HuH-7 (cell line): ENCODE measurements around the gene ADAM19.

Experiments used
- DNase-seq: peaks from one replicate; pipeline ENCODE4 v3.0.0; 2011; ENCODE audit warnings: low spot score

ADAM19 gene

DNA sequence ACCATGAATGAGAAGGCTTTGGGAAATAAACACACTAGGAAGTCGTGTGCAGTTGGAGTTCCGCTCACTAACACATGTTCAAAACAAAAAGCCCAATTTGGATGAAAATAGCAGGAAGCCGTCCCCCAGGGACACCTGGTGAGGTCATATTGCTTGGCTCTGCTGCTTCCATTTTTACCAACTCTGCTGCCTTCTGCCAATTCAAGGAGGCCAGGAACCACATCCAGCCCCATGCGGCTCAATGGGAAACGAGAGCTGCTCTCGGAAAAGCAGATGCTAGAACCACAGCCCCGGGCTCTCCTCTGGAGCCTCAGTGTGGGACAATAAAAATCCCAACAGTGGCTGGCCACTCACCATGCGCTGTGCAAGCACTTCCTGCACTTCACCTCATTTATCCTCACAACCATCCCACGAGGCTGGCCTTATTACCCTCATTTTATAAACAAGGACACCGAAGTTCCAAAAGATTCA lies 13.4 kb downstream of the ADAM19 start:
- DNase-seq: no peak

DNA sequence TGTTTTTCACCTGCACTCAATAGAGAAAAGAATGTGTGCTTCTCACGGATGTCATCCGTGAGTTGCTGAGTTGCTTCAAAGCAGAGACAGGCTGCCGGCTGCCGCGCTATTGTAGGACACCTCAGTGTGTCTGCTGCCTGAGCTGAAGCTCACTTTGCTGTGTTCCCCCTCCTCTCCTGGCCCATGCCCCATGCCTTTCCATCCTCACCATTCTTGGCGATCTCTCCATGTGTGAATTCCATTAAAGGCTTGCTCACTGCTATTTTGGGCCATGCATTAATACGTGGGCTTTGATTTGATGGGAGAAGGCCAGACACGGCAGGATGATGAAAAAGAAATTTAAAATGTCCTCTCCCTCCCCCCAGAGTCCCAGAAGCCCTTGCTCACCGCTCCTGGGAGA lies 14.5 kb downstream of the ADAM19 start:
- DNase-seq: no peak

GRCh38 chr5:157559301-157559700 lies 16.3 kb downstream of the ADAM19 start:
- DNase-seq: no peak

DNA sequence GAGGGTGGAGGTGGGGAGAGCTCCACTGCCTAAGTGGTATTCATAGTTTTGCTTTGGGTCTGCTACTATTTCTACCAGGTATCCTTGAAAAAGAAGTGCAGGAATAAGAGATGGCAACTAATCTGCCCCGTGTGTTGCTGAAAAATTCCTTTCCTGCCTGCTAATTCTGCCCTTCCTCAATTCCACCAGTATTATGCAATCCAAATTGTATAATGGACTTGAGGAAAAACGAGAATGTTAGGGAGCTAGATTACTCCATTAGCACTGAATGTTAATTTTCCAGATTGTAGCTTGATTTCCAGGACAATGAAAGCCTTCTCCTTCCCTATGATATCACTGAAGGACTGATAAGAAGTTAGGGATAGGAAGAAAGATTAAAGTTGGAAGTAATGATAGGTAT lies 16.9 kb downstream of the ADAM19 start:
- no peak for DNase-seq

GRCh38 chr5:157558041-157558595 lies 17.5 kb downstream of the ADAM19 start:
- DNase-seq: no peak

DNA sequence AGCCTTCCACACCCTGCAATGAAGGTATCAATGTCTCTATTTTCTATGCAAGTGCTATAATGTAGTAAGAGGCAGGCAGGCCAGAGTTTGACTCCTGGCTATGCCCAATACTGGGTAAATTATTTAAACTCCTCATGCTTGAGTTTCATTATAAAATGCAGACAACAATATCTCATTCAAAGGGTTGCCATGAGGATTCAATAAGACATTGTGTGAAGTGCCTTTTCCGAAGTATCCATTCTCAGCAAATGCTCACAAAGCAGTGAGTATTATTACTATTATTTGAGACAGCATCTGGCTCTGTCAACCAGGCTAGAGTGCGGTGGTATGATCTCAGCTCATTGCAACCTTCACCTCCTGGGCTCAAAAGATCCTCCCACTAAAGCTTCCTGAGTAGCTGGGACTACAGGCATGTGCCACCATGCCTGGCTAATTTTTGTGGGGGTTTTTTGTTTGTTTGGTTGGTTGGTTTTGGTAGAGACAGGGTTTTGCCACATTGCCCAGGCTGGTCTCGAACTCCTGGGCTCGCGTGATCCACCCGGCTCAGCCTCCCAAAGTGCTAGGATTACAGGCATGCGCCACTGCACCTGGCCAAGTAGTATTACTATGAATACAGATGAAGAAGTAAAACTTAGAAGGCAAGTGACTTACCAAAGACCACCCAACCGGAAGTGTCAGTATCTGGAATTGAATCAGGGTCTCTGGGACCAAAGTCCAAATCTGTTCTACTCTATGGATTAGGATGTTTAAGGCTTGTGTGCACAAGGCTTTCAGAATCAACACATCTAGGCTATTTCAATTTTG lies 18.8 kb downstream of the ADAM19 start:
- DNase-seq: no peak

GRCh38 chr5:157555037-157555640 lies 20.4 kb downstream of the ADAM19 start:
- no peak for DNase-seq

DNA sequence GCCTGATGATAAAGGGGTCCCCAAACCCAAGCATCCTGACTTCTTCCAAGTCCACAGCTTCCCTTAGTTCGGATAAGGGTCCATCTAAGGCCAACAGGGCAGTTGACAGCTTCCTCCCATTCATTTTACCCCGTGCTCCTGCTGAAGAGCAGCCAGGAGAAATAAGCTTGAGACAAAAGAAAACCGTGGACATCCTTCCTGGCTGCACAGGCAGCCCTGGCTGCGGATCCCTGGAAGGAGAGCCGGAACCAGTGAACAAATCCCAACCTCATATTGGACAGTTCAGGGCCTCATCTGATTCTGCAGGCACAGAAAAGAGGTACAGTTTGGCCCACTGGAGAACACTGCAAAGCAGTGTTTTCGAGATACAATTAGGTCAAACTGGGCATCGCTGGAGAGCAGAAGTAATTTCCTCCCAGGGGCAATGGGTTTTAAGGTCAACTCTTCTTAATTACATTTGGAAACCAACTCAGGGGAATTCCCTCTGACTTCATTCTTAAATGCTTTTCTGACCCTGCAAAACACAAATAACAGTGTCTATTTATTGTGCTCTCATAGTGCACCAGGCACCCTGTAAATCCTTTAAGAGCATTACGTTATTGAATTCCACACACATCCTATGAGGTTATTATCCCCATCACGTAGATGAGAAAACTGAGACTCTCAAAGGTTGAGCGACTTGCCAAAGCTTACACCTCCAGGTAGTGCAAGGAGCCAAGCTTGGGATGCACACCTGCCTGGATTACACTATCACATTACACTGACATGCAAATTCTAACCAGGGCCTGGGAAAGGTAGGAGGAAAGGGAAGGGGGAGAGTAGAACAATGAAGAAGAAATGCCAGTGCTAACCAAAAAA lies 21.2 kb downstream of the ADAM19 start:
- no peak for DNase-seq

- no peak for DNase-seq
These were observed 22.9 kb downstream of the ADAM19 start for GRCh38 chr5:157552650-157553049.

- DNase-seq: no peak
These were observed 24.9 kb downstream of the ADAM19 start for GRCh38 chr5:157550663-157551062.

GRCh38 chr5:157549954-157550549 lies 25.5 kb downstream of the ADAM19 start:
- DNase-seq: no peak

DNA sequence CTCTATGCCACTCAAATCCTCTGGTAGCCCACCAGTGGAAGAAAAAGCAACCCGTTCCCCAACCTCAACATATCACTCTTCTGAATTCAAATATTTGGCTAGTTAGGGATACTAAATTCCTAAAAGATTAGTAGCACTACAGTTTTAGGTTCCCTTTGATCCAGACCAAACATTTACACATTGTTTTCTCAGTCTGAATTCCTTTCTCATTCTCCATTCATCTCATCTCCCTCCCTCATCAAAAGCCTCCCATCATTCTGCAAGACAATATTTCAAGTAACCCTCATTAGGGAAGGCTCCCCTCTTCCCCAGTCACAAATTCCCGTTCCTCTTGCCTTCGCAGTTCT lies 26.3 kb downstream of the ADAM19 start:
- DNase-seq: no peak

DNA sequence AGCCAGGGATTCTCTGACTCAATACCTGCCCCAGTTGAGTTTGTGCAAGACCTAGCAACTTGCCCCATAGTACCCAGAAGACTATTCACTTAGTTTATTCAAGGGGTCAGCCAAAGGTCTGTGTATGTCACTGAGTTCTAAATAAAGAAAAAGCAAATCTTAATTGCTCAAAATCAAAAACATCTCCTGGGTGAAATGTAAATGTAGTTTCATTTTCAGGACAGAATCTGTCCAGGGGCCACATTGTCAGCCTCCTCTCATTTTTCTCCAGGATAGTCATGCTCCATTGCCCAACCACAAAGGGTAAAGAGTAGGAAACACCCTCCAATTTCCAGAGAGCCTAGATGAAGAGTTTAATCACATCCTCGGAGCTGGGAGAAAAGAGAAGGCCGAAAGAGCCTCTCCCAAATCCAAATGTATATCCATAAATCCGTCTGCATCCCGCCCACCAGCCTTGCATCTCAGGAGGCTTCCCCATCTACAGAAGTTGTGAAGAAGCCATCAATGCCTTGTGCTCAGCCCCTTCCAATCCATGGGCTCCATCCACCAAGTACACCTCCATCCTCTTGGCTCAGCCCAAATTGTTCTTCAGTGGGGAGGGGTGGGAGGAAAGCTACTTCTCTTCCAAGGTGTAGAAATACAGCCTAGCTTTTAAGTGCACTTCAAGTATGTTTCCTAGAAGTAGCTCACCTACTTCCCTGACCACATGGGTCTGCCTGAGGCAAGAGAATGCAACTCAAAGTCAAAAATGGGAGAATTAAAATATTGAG lies 26.9 kb downstream of the ADAM19 start:
- DNase-seq: no peak

DNA sequence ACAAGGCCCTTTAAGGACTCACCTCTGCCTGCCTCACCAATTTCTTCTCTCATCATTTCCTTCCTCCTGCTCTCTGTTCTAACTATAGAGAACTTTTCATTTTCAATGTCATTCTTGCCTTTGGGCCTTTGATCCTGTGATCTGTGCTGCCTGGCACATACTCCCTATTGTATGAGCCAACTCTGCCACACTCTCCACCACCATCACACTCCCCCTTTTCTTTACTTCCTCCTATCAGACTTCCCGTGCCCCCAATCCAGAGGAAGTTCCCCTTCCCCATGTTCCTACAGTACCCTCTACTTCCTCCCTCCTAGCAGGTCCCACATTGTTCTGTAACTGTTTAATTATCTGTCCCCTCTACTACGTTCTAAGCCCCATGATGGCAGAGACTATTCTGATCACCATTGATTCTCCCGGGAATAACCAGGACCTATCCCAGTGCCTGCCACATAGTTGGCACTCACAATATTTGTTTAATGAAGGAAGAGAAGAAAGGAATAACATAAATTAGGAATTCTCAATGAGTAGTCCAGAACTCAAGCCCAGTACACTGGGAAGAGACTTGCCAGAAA lies 27.5 kb downstream of the ADAM19 start:
- no peak for DNase-seq

DNA sequence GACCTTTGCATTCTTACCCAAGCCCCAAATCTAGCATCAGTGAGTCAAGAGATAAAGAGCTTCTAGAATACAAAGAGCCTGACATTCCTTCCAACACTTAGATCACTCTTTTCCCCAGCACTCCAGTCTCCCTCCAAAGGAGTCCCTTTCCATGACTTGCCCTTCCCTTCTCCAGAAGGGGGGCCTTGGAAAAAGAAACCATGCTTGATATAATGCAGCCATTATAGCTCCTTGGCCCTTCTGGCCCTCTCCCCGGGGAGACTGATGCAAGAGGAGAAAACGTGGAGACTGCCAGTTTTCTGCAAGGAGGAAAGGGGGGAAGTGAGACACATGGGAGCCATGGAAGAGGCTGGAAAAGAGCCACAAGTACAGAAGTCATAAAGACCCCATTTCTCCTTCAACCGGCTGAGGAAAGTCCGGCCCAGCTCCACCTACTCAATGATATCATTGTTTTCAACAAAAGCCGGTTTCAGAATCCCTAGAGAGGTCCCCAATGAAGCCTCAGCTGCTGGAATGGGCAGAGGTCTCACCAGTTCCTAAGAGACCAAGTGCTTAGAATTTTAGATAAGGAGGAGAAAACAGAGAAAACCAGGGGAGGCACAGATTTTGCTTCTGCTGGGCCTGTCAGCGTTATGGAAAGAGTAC lies 29.0 kb downstream of the ADAM19 start:
- DNase-seq: no peak

DNA sequence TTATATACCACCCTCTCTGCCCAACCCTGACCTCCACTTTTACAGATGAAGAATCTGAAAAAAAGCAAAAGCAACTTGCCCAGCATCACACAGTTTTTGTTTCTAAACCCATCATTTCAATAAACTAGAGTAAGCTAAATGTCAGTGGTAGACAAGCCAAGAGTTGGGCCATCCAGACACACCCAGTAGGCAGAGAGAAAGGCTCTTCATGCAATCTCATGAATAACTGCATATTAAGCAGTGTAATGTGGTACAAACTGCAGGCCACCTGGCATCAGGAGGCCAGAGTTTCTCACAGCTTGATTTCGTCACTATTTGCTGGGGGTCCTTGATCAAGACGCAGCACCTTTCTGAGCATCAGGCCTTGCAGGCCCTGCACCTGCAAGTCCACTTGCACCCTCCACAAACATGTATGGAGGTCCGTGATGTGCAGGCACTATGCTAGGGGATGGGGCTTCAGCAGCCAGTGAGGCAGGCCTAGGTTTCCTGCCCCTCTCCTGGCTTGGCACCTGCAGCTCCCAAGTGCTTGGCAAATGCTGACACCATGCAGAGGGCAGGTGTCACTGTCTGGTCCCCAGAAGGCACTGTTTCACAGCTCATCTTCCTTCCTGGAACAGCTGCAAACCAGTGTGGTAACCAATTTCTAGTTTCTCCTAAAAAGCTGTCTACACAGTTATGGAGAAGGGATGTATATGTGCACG lies 29.8 kb downstream of the ADAM19 start:
- DNase-seq: no peak

DNA sequence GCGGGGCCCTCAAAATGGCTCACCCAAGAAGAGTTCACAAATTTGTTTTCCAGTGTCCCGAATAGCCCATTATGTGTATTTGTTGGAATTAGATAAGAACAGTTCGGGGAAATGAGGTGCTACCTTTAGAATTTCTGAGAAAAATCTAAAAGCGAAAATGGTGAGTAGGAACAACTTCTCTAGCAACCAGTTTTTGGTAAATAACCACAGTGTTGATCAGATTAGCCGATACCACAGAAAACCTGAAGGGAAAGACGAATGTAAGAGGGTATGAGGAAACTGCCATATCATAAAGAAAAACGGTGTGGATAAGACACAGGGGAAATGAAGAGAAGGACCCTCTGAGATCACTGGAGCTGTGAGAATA lies 31.0 kb downstream of the ADAM19 start:
- no peak for DNase-seq

- no peak for DNase-seq
These were observed 31.6 kb downstream of the ADAM19 start for GRCh38 chr5:157543825-157544622.
